GM18951 (cell line): ENCODE data around the gene L3MBTL4.

Experiments used
- POLR2A ChIP-seq: IDR thresholded peaks from 4 replicates; pipeline ENCODE4 v1.6.1; 2011; ENCODE audit warnings: mild to moderate bottlenecking; ENCODE audit not compliant: insufficient read length, insufficient read depth; ENCODE audit errors: extremely low read depth
- in situ Hi-C: fragments of 300-500 bp; cut with MboI; formaldehyde crosslinking; loops from one replicate; pipeline ENCODE4 v1.12.0; 2022; ENCODE audit warnings: low sequenced_read_pairs, mixed read lengths, inconsistent platforms; ENCODE audit not compliant: unreplicated experiment

Gene L3MBTL4

GRCh38 chr18:6414723-6415417 is at the start of gene L3MBTL4:
Gene L3MBTL4 (minus strand): TSS chr18:6414911. CDS start chr18:6311625, 103,286 bp downstream.
- in situ Hi-C loops = no loop called here
- TF ChIP-seq POLR2A = no peak

- in situ Hi-C loops = no loop called here
- no peak for TF ChIP-seq POLR2A
Measured at GRCh38 chr18:6452194-6452593, 37.5 kb upstream of the L3MBTL4 start.

DNA sequence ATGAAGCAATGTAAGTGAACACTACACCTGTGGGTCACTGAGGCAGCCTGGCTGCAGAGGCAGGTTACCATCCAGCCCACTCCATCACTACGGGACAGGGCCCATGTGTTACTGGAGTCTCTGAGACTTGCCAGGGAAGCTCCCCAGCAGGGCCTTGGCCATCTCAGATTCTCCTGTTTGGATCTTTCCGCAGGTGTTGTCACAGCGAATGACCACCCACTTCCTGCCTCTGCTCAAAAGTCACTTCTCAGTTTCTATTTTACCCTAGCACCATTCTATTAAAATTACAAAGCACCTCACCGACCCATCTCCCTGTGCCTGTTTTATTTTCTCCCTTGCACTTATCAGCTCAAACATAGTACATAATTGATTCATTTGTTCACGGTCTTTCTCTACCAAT is 34.5 kb upstream of the L3MBTL4 start:
- TF ChIP-seq POLR2A = no peak
- in situ Hi-C loops = no loop called here

DNA sequence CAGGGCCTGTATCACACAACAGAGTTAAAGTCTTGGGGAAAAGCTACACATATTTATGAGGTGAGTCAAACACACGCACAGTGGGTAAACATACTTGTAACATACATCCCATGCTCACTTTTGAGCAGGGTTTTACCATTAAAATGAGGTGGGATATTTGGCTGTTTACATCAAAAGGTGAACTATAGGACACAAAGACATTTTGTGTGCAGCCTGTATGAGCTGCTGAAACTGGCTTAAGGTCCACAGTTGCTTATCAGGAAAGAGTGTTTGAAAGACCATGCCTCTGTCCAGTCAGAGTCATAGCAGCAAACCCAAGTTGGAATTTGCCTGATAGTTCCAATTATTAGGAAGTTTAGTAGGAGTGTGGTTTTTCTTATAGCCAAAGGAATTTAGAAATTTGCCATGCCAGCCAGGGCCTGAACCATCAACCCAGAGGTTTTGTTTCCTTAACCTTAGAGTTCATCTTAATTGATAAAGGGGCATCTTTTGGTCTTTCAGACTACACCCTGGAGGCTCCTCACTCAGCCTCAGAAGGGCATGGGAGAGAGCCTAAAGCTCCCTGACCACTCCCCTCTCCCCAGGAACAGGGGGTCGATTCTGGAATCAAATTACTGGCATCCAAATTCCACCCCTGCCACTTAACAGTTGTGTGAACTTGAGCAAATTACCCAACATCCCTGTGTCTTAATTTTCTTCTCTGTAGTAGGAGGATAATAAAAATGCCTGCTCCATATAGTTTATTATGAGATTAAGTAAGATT is 29.9 kb upstream of the L3MBTL4 start:
- in situ Hi-C loops = no loop called here
- TF ChIP-seq POLR2A = no peak

DNA sequence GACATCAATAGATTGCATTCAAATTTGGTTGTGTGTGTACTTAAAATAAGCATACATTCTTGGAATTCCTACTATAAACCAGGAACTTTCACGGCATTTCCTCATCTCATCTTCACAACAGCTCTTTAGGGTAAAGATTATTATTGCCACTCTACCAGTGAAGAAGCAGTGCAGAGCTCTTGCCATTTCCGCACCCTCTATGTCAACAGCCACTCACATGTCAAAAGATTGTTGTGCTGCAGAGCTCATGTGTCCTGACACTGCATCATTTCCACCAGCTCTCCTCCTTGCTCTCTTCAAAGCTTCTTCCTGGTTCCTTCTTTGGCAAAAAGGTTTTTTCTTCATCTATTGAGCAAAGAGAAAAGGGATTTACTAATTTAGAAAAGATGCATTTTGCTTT is 26.5 kb upstream of the L3MBTL4 start:
- in situ Hi-C loops = no loop called here
- TF ChIP-seq POLR2A = no peak

GRCh38 chr18:6437937-6438818 is 23.5 kb upstream of the L3MBTL4 start:
- TF ChIP-seq POLR2A = no peak
- in situ Hi-C loops = no loop called here

DNA sequence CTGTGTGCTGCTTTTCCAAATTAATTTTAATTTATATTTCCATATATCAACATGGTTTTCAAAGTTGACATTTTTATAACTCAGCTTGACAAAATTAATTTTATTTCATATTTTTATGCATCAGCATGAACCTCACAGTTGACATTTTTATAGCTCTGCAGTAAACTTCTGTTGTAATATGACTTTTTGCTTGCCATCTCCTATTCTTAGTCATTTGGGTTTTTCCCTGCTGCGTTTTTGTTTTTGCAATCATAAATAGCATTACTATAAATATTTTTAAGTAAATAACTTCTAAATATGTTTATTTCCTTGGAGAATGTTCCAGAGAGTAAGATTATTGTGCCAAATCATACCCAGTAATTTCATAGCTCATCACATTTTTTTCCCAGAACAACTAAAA is 21.0 kb upstream of the L3MBTL4 start:
- in situ Hi-C loops = no loop called here
- no peak for TF ChIP-seq POLR2A

DNA sequence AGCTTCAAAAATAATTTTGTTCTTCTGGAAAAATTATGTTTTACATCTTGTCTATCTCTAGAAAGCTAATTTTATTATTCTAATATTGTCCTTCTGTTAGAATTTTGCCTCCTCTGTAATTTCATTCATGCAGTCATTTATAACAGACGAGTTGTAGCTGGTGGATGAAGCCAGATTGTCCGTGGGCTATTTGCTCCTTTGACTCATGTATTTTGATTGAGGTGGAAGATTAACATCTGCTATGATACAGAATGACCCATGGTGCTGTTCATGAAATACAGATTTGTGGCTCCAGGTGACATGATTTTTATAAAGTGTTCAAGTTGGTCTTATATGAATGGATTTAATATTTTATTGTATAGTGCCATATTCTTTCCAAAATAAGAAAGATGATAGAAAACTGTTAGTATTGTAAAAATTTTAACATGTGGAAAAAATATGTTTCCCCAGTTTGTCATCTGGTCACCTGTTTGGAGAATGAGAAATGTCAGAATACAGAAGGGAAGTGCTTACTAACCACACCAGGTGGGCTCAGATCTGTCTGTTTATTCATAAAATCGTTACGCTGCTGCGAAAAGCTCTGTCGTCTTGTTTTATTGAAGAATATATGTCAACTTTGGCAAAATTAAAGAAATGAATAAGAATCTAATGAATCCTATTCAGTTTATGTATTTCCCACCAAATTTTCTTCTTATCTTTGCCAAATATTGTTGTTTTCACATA is 20.4 kb upstream of the L3MBTL4 start:
- no peak for TF ChIP-seq POLR2A
- in situ Hi-C loops = no loop called here

- no peak for TF ChIP-seq POLR2A
- in situ Hi-C loops = no loop called here
Measured at GRCh38 chr18:6434481-6434880, 19.8 kb upstream of the L3MBTL4 start.

GRCh38 chr18:6431659-6432318 is 17.1 kb upstream of the L3MBTL4 start:
- in situ Hi-C loops = no loop called here
- TF ChIP-seq POLR2A = no peak

GRCh38 chr18:6428851-6429395 is 14.2 kb upstream of the L3MBTL4 start:
- TF ChIP-seq POLR2A = no peak
- in situ Hi-C loops = no loop called here

GRCh38 chr18:6427286-6427685 is 12.6 kb upstream of the L3MBTL4 start:
- in situ Hi-C loops = no loop called here
- TF ChIP-seq POLR2A = no peak

DNA sequence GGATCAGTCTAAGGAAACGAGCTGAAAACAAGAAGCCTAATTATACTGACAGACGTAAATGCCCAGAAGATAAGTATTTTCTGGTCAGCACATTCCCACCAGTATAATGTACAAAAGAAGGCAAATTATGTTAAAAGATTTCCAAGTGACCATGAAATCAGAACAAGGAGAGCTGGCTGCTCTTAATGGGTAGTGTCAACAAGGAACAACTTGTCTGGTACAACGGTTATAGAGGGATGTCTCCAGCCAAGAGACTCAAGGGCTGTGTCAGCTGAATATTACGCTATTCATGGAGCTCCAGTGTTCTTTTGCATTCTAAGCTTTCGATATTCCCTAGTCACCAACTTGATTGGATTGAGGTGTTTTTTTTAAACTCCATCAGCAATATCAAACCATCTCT is 8.6 kb upstream of the L3MBTL4 start:
- TF ChIP-seq POLR2A = no peak
- in situ Hi-C loops = no loop called here
